NCI-H146 treated with DMSO at 0.1 percent for 48 hours (cell line): ENCODE measurements around the gene STARD13.

Experiments
- DNase-seq: peaks from one replicate; lab custom pipeline; 2025; ENCODE audit not compliant: unreplicated experiment; lab: John Stamatoyannopoulos, UW

The STARD13 gene

GRCh38 chr13:33125821-33126570 is 159.6 kb downstream of the STARD13 start:
- DNase-seq: no peak

GRCh38 chr13:33123066-33123859 is 162.3 kb downstream of the STARD13 start:
- DNase-seq: peak; percentile 21

- DNase-seq: no peak
These were observed 165.6 kb downstream of the STARD13 start for GRCh38 chr13:33119856-33120543.

GRCh38 chr13:33119022-33119781 is 166.4 kb downstream of the STARD13 start:
- no peak for DNase-seq

GRCh38 chr13:33116321-33117010 is 169.1 kb downstream of the STARD13 start:
- no peak for DNase-seq

- DNase-seq: no peak
These were observed 170.3 kb downstream of the STARD13 start for GRCh38 chr13:33115274-33115673.

GRCh38 chr13:33114146-33114545 is 171.4 kb downstream of the STARD13 start:
- no peak for DNase-seq

GRCh38 chr13:33112766-33113165 is 172.8 kb downstream of the STARD13 start:
- DNase-seq: no peak

GRCh38 chr13:33111414-33112110 is 174.0 kb downstream of the STARD13 start:
- peak; percentile 80 for DNase-seq

- DNase-seq: no peak
These were observed 174.7 kb downstream of the STARD13 start for GRCh38 chr13:33110713-33111413.

GRCh38 chr13:33110386-33110712 is 175.2 kb downstream of the STARD13 start:
- no peak for DNase-seq

- DNase-seq: no peak
These were observed 175.8 kb downstream of the STARD13 start for GRCh38 chr13:33109801-33110200.

- DNase-seq: no peak
These were observed 176.3 kb downstream of the STARD13 start for GRCh38 chr13:33109271-33109697.

GRCh38 chr13:33108620-33109019 is 176.9 kb downstream of the STARD13 start:
- no peak for DNase-seq

GRCh38 chr13:33107361-33107760 is 178.2 kb downstream of the STARD13 start:
- DNase-seq: no peak

- no peak for DNase-seq
These were observed 178.7 kb downstream of the STARD13 start for GRCh38 chr13:33106656-33107360.

- no peak for DNase-seq
These were observed 180.1 kb downstream of the STARD13 start for GRCh38 chr13:33105387-33106005.

GRCh38 chr13:33103457-33103856 is 182.1 kb downstream of the STARD13 start:
- DNase-seq: no peak
